HG03575 (cell line): Measurements from ENCODE around the gene NBEAL1.
"Not testable (repeated sequence)": the region's sequence is repeated elsewhere in the genome, so short reads cannot be mapped to it uniquely, and the experiment has no call there.

Experiments
- ATAC-seq: cut with Tn5 transposase; IDR thresholded peaks from one replicate; pipeline ENCODE4 v1.9.1; 2021; ENCODE audit not compliant: unreplicated experiment, insufficient number of reproducible peaks, low FRiP score; ENCODE audit errors: extremely low read depth

NBEAL1 gene

DNA sequence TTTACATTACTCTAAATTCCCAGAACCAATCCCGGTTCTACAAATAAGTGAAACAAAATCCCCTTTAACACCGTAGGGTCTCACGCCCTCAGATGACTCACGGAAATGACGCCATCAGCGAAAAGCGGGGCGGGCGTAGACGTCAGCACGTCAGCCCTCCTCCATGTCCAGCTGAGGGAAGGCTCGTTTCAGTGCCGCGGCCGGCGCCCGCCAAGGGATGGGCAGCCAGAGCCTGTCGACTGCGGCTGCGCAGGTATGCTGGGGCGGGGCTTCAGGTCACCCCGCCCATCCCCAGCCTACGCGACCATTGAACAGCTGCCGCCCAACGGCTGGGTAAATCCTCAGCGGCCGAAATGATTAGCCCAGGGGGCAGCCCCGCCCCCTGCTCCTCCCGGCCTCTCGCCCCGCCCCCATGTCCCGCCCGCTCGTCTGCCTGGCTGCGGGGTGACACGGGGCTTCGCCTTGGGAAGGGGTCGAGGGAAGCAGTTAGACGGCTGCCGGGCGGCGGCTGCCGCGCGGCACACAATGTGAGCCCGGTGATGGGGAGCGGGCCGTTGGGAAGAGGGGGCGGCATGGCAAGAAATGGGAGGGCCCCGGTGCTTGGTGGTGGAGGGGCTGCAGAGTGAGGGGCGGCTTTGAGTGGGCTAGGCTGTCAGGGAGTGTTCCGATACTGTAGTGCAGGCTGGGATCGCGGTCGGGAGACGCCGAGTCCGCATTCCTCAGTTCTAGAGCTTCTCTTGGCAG lies at the start of gene NBEAL1:
NBEAL1 (plus strand) TSS at position 420 of the 744 bp plus-strand sequence. CDS start 1,510 bp downstream, outside the sequence.
- peak; percentile 90 for ATAC-seq

DNA sequence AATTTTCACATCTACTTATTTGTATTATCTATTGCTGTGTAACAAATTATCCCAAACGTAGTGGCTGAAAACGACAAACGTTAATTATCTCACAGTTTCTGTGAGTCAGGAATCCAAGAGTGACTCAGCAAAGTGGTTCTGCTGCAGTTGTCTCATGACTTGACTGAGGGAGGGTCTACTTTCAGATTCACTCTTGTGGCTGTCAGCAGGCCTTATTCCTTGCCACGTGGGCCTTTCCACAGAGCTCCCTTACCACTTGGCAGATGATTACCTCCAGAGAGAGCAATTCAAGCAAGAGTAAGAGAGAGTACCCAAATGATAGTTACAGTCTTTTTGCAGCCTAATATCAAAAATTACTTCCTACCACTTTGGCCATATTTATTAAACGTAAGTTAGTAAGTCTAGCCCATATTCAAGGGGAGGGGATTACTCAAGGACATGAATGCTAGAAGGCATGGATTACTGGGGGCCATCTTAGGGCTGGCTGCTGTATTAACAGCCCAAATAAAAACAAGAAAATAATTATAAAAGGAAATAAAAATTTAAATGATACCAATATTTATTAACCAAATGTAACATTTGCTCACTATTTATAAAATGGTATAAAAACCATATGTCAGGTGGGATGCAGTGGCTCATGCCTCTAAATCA lies 48.7 kb upstream of the NBEAL1 start:
- peak; percentile 62 for ATAC-seq

DNA sequence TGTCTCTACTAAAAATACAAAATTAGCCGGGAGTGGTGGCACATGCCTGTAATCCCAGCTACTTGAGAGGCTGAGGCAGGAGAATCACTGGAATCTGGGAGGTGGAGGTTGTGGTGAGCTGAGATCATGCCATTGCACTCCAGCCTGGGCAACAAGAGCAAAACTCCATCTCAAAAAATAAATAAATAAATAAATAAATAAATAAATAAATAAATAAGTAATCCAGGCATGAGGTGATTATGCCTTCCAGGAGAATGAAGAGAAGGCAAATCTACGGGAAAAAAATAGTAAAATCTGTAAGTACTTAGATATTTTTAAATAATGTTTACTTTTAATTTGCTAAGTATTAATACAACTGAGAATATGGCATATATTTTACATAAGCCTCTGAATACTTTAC lies 45.3 kb upstream of the NBEAL1 start:
- ATAC-seq: not testable (repeated sequence)

DNA sequence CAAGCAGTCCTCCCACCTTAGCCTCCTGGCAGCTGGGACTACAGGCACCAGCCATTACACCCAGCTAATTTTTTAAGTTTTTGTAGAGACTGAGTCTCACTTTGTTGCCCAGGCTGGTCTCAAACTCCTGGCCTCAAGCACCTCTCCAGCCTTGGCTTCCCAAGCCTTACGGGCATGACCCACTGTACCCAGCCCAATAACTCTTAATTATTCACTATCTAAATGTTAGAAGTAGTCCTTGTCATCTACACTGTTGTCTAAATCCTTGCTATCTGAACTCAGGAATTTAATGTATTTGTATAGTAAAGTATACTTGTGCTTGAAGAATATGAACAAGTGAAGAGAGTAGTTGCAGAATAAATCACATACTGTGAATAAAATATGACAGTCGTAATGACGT lies 37.9 kb upstream of the NBEAL1 start:
- no peak for ATAC-seq

DNA sequence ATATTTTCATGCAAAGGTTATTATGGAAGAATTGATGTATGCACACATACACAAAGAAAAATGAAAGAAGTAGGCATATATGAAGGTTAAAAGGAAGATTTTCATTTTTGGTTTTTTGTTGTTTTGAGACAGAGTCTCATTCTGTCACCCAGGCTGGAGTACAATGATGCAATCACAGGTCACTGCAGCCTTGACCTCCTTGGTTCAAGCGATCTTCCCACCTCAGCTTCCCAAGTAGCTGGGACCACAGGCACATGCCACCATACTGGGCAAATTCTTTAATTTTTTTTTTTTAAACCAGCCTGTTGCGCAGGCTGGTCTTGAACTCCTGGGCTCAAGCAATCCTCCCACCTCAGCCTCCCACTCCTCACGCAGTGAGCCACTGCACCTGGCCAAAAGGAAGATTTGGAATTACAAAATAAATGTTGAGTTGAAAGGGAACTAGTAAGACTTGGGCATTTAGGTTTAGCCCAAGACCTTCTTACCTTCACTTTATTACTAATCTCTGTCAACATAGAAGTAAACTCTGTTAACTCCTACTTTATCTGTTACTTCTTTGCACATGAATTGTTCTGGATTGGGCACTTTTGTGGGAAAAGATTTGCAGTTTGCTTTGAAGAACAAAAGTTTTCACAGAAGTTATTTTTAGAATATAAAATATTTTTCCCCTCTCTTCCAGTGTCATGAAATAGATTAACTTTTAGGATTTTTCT lies 31.7 kb upstream of the NBEAL1 start:
- no peak for ATAC-seq

DNA sequence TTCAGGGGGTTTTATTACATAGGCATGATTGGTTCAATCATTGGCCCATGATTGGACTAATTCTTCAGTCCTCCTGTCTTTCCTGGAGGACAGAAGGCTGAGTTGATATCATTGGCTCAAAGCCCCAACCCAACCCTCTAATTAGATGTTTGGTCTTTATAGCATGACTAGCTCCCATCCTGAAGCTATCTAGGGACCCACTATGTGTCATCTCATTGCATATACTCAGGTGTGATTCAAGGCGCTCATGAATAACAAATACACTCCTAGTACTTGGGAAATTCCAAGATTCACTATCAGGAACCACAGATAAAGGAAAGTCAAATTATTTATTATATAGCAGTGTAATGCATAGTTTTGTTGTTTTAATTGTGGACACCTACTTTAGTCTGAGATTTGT lies 24.9 kb upstream of the NBEAL1 start:
- ATAC-seq: no peak

DNA sequence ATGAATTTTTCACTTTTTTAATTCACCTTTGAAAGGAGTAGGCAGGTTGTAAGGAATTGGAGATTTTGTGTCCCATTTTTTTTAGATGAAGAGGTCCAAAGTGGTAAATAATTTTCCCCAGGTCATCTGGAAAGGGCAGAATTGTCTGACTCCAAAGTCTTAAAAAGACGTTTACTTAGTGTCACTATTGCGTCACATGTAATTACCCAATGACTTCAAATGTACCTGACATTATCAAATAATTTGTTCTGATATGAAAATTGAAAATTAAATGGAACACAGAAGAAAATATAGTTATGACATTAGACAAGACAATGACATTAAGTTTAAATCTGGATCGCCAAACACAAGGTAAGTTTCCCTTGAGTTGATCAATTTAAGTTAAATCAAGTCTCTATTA lies 24.2 kb upstream of the NBEAL1 start:
- ATAC-seq: no peak

DNA sequence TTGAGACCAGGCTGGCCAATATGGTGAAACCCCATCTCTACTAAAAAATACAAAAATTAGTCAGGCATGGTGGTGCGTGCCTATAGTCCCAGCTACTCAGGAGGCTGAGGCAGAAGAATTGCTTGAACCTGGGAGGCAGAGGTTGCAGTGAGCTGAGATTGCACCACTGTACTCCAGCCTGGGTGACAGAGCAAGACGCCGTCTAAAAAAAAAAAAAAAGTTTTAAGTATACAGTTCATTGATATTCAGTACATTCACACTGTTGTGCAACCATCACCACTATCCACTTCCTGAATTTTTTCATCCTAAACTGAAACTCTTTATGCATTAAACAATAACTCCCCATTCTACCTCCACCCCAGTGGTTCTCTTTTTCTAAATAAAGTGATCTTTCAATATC lies 17.6 kb upstream of the NBEAL1 start:
- ATAC-seq: not testable (repeated sequence)

DNA sequence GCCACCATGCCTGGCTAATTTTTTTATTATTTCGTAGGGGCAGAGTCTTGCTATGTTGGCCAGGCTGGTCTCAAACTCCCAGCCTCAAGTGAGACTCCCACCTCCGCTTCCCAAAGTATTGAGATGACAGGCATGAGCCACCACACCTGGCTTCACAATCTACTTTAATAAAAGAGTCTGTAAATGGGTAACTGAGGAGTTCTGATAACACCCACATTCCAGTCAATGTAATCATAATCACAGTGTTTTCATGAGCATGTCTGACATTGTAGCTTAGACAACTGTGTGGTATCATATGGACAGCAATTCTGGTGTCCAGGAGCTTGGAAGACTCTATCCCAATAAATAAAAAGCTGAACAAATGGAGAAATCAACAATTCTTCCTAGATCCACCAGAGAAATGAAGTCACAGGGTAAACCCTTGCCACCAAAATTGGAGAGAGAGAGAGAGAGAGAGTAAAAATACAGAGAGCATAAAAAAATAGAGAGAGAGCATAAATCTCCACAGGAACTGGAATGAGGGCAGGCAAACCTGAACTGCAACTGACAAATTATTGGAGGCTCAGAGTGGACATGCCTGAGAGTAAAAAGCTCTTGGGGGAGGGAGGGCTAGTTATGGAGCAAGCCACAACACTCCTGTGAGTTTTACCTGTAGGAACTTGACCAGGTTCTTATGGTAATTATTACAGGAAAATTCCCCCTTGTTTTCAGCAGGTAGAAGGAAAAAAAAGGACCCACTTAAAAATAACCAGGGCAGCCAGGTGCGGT lies 12.4 kb upstream of the NBEAL1 start:
- no peak for ATAC-seq

DNA sequence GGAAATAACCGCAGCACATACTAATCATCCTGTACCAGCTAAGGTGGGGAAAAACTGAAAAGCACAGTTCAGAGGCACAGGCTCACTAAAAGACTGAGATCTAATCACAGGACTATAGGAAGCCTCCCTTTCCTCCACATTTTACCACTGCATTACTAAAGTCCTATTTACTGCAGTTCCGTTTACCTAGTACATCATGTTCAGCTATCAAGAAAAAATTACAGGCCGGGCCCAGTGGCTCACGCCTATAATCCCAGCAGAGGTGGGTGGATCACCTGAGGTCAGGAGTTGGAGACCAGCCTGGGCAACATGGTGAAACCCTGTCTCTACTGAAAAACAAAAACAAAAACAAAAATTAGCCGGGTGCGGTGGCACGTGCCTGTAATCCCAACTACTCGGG lies 11.0 kb upstream of the NBEAL1 start:
- no peak for ATAC-seq

DNA sequence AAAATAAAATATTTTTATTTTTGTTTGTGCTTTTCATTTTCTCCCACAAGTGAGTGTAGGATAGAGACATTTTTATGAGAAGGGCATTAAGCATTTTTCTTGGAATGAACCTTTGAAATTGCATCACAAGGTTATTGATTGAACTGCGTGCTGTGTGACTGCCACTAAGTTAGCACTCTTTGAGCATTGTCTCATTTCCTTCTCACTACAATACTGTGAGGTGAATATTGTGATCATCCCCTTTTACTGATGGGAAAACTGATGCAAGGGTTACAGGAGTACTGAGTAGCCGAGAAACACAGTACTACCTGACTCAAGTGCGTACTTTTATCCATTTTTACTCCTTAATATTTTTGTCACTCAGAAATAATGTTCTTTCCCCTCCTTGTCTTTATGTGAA lies 2.0 kb downstream of the NBEAL1 start:
- no peak for ATAC-seq

DNA sequence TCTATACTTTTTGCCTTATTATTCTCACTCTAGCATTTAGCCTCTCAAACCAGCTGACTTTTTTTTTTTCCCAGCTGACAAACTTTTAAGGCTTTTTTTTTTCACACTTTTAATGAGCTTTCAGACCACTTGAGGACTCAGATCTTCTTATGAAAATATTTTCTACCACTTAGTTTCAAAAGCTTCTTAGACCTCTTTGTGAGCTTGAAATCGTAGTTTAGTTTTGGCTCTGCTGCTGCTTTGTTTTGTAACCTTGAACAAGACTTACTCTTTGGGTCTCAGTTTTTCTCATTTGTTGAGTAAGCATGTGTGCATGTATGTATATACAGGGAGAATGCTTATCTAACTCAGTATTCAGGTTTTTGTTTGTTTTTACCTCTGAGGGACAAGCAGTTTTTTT lies 3.5 kb downstream of the NBEAL1 start:
- ATAC-seq: no peak

DNA sequence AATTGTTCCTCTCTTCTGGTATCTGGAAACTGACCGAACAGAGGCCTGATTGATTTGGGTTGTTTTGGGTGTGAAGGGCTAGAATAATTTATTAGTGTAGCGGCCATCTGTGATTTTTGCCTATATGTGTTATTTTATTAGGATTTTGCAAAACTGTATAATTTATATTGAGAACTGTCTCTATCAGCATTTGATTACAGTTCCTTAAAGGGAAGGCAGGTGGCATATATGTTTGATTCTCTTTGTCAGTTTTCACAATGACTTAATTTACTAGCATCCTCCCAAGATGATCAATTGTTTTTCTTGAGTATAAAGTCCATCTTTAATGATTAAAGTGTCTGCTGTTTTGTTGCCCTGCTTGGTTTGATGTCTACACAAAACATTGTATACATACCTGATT lies 4.5 kb downstream of the NBEAL1 start:
- no peak for ATAC-seq

DNA sequence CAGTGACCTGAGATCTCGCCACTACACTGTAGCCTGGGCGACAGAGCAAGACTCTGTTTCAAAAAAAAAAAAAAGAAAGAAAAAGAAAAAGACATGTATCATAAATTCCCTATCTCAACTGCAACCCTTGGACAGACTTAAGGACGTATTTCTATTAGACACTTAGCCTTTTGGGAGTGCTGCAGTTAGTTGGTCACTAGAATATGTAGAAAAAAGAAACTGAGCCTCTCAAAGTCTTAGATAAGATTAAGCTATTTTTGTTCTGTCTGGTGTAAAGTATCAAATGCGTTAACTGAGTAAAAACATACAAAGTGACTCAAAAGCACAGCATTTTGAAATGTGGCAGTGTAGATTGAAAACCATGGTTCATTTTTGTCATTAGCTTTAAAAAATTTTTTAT lies 7.3 kb downstream of the NBEAL1 start:
- no peak for ATAC-seq

DNA sequence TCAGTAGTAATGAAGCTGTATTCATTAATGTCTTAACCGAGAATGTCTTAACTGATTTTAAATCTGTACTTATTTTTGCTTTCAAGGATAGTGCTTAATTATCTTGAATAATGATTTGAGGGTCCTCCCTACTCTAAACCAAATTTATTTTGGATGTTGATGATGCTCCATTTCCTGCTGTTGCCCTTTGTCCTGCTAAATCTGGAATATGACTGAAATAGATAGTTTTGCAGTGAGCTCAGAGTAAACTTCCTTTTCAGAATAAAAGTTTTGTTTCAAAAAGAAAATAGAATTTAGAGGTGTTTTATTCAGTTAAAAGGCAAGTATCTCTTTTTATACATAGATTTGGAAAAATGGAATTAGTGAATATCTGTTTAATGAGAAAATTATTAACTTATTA lies 8.1 kb downstream of the NBEAL1 start:
- ATAC-seq: no peak

DNA sequence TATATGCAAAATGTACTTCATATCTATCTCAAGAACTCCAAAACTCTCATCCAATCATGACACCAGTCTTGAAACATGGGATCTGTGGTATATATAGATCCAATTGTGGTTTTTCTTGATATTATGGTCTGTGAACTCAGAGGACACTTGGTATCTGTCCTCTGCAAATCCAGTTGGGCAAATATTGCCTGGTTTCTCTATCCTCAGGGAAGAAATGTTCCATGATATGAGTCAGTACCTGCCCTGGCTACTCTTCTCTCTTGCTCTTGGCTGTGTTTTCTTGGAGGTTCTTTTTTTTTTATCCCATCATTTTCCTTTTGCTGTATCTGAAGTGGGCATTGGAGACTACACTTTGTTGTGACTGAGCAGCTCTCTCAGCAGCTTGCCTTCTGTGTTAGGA lies 10.9 kb downstream of the NBEAL1 start:
- no peak for ATAC-seq

DNA sequence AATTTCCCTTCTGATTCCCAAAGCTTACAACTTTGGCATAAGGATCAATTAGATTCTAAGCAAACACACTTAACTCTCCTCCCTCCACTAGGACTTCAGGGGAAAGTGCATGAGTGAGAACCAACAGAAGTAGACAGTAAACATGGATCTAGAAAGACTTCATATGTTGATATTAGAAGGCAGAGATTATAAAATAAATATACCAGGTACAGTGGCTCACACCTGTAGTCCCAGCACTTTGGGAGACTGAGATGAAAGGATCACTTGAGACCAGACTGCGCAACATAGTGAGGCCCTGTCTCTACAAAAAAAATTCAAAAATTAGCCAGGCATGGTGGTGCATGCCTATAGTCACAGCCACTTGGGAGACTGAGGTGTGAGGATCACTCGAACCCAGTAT lies 15.9 kb downstream of the NBEAL1 start:
- no peak for ATAC-seq

DNA sequence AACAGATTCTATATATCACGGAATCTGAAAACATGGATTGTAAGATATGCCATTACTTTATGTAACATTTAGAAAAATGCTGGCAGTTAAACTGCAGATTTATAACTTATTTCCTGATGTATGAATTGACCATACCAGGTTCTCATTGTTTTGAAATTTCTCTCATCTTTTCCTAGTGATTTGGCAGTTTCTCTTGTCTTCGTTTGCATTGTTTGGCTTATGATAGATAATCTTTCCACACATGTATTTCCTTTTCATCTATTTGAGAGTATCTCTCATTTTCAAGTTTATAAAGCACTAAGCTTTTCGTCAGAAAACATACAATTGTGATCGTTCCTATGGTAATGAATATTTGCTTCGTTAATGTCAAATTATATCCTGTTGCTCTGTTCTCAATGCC lies 16.3 kb downstream of the NBEAL1 start:
- no peak for ATAC-seq

DNA sequence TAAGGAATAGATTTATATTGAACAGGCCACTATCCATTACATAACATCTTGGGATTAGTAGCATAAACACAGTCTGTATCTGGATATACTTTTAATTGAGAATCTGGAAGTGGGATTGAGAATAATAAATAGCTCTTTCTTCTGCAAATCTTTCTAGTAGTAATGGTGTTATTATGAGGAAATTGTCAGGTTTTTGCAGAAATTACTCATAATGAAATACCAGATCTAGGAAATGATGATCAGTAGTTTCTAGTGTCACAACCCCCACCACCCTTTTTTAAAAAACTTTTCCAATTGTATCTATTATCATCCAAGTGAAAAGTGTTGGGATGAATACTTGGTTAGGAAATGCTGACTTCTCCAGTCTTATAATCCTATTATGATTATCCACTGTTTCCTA lies 18.7 kb downstream of the NBEAL1 start:
- no peak for ATAC-seq
